G401 (cell line): ENCODE data around the gene AMER2. TPM values are rescaled to one million over a fixed set of nuclear protein-coding genes. Genes with fewer than 3 reads are reported as not detected.
"Not testable (repeated sequence)": the region's sequence is repeated elsewhere in the genome, so short reads cannot be mapped to it uniquely, and the experiment has no call there.

Experiments
- DNase-seq: peaks from one replicate; pipeline ENCODE4 v3.0.0-alpha.2; 2015; ENCODE audit warnings: low spot score
- in situ Hi-C: cut with HindIII; loops from 2 replicates; pipeline ENCODE4 v1.10.0; 2016; ENCODE audit warnings: low sequenced_read_pairs, mixed read lengths
- total RNA-seq: library from RNA; depleted of rRNA; stranded (reverse); fragments of >200 nt; shearing (Covaris generic); gene quantifications from 2 replicates; pipeline ENCODE4 v1.2.3, GENCODE V29; 2014

The AMER2 gene
- total RNA-seq, 1 experiment from 2014 or later, result not detected

- in situ Hi-C loops, result no loop called here
- peak; percentile 47 for DNase-seq
These were observed 5.8 kb downstream of the AMER2 start for GRCh38 chr13:25166306-25166705.

GRCh38 chr13:25165663-25166062 is 6.4 kb downstream of the AMER2 start:
- peak; percentile 53 for DNase-seq
- in situ Hi-C loops, result no loop called here

- peak; percentile 59 for DNase-seq
- in situ Hi-C loops, result not testable (repeated sequence)
These were observed 6.9 kb downstream of the AMER2 start for GRCh38 chr13:25165163-25165562.

GRCh38 chr13:25157681-25158080 is 14.4 kb downstream of the AMER2 start:
- in situ Hi-C loops, result no loop called here

GRCh38 chr13:25153736-25154135 is 18.4 kb downstream of the AMER2 start:
- in situ Hi-C loops, result no loop called here
- DNase-seq, result peak; percentile 39

More at GRCh38 chr13:25157681-25158080, 14.4 kb downstream of the AMER2 start:
- no peak for DNase-seq

- in situ Hi-C loops, result no loop called here
- DNase-seq, result no peak
These were observed 20.4 kb downstream of the AMER2 start for GRCh38 chr13:25151626-25152195.

GRCh38 chr13:25149711-25150110 is 22.4 kb downstream of the AMER2 start:
- in situ Hi-C loops, result no loop called here
- DNase-seq, result peak; percentile 44

- DNase-seq, result no peak
- in situ Hi-C loops, result no loop called here
These were observed 23.7 kb downstream of the AMER2 start for GRCh38 chr13:25148402-25148771.

- no peak for DNase-seq
- in situ Hi-C loops, result no loop called here
These were observed 24.3 kb downstream of the AMER2 start for GRCh38 chr13:25147638-25148401.

GRCh38 chr13:25143706-25144105 is 28.4 kb downstream of the AMER2 start:
- DNase-seq, result no peak
- in situ Hi-C loops, result no loop called here

GRCh38 chr13:25141042-25141441 is 31.0 kb downstream of the AMER2 start:
- in situ Hi-C loops, result no loop called here
- DNase-seq, result no peak

GRCh38 chr13:25137788-25138115 is 34.3 kb downstream of the AMER2 start:
- no peak for DNase-seq
- in situ Hi-C loops, result no loop called here

- in situ Hi-C loops, result no loop called here
- DNase-seq, result peak; percentile 74
These were observed 35.0 kb downstream of the AMER2 start for GRCh38 chr13:25136880-25137787.

GRCh38 chr13:25135896-25136295 is 36.2 kb downstream of the AMER2 start:
- DNase-seq, result peak; percentile 62
- in situ Hi-C loops, result no loop called here

GRCh38 chr13:25132751-25133390 is 39.2 kb downstream of the AMER2 start:
- no peak for DNase-seq
- in situ Hi-C loops, result no loop called here

GRCh38 chr13:25131881-25132420 is 40.1 kb downstream of the AMER2 start:
- no peak for DNase-seq
- in situ Hi-C loops, result no loop called here

GRCh38 chr13:25130944-25131343 is 41.1 kb downstream of the AMER2 start:
- DNase-seq, result no peak
- in situ Hi-C loops, result no loop called here

GRCh38 chr13:25118378-25118905 is 53.6 kb downstream of the AMER2 start:
- in situ Hi-C loops, result no loop called here

GRCh38 chr13:25117312-25117711 is 54.8 kb downstream of the AMER2 start:
- DNase-seq, result no peak
- in situ Hi-C loops, result no loop called here

More at GRCh38 chr13:25118378-25118905, 53.6 kb downstream of the AMER2 start:
- no peak for DNase-seq
